HG02571 (cell line): ENCODE measurements around the gene IRX1.

Experiments
- ATAC-seq: cut with Tn5 transposase; IDR thresholded peaks from one replicate; pipeline ENCODE4 v1.9.1; 2021; ENCODE audit warnings: mild to moderate bottlenecking, moderate library complexity; ENCODE audit not compliant: unreplicated experiment

Gene IRX1

DNA sequence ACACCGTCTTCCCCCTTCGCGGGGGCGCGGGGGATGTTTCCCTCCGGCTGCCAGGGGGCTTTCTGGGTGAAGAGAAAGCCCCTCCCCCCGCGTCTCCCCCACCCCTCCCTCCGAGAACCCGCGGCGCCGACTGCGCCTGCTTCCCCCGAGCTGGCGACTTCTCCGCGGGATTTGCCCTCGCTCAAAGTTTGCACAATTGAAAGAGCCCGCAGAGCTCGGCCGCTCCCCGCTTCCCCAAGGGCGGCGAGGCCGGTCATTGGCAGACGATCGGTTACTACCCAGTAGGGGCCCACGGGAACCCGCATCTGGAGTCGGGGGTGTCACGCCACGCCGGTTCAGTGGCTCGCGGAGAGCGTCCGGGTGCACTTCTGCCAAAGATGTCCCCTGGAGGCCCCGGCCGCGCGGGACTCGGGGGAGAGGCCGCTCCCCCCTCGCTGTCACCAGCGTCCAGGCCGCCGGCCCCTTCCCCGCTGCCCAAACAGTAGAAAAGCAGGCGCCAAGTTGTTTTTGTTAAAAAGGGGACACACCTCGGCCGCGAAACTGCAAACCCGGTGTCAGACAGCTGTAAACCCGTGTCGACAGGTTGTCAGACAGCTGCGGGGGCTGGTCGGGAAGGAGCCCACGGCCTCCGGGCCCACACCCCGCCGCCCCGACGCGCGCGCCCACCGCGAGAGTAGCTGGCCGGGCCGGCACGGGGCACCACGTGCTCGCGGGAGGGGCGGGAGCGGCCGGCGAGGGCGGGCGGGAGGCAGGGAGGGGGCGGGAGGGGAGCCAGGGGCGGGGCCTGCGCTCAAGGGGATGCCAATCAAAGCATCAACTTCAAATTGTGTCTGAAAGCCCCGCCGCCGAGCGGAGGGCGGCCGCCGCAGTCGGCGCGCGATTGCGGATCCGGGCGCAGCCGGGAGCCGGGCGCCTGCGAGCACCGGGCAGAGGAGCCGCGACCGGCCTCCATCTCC lies at the start of gene IRX1:
IRX1 (plus strand) TSS at position 827 of the 956 bp plus-strand sequence. CDS start 274 bp downstream, outside the sequence.
- no peak for ATAC-seq

DNA sequence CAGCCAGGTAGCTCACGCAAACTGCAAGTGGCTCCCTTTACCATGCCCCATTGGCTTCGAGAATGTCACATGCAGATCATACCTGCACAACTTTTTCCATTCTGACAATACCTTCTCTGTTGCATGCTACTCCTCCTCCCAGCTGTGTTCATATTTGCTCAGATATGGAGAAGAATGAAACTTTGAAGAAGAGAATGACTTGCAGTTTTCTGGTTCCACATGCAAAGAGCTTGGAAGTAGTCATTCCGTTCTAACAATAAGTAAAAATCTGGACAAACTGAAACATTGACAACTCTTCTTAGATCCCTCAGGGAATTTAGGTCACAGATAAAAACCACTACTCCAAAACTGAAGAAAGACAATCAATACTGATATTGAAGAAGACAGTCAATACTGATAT lies 49.6 kb upstream of the IRX1 start:
- no peak for ATAC-seq

GRCh38 chr5:3564116-3564515 lies 31.5 kb upstream of the IRX1 start:
- no peak for ATAC-seq

GRCh38 chr5:3564827-3565518 lies 30.7 kb upstream of the IRX1 start:
- ATAC-seq = no peak

GRCh38 chr5:3584724-3585531 lies 10.7 kb upstream of the IRX1 start:
- ATAC-seq = no peak

- ATAC-seq = no peak
Observed at GRCh38 chr5:3590161-3590966, 5.3 kb upstream of the IRX1 start.

- ATAC-seq = no peak
Observed at GRCh38 chr5:3590967-3591900, 4.4 kb upstream of the IRX1 start.

DNA sequence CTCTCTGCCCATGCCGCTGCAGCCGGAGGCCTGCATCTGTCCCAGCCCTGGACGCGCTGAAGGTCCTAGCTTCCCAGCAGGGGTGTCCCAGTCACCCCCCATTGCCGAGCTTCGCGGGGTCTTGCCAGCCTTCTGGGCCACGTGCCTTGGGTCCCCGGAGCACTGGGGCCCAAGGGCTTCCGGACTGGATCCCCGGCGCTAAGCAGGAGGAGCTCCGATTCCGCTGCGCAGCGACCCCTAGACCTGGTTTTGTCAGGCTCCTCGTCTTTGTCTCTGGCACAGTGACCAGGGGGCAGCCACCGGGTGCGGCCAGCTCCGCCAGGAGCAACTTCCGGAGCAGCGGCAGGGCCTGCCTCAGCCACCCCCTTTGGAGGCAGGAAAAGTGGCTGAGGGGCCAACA lies 3.3 kb upstream of the IRX1 start:
- ATAC-seq = no peak

GRCh38 chr5:3593771-3594509 lies 1.7 kb upstream of the IRX1 start:
- no peak for ATAC-seq

GRCh38 chr5:3594510-3595005 lies 1.1 kb upstream of the IRX1 start:
- ATAC-seq = no peak

- ATAC-seq = no peak
Observed at GRCh38 chr5:3596261-3596825, 711 bp downstream of the IRX1 start.

GRCh38 chr5:3596857-3597166 lies 1.2 kb downstream of the IRX1 start:
- no peak for ATAC-seq

- ATAC-seq = no peak
Observed at GRCh38 chr5:3597167-3598007, 1.8 kb downstream of the IRX1 start.

- no peak for ATAC-seq
Observed at GRCh38 chr5:3598207-3598606, 2.6 kb downstream of the IRX1 start.

DNA sequence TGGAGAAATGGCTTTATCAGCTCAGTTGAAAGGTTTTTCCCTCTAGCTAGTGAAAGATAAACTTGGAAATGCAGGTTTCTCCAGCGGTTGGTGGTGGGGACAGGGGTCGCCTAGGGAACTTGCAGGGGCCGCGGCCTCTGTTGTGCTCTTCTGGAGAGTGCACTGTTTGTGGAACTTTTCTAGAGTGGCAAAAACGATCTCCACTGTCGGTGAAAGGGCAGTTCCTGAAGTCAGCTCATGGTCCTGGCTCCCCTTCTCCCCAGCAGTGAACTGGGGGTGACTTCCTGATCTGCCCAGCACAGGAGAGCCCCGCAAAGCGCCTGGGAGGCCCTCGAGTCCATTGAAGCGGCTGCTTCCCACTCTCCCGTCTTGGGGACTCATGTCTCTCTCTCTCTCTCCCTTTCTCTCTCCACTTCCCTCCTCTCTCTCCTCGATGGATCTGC lies 3.2 kb downstream of the IRX1 start:
- ATAC-seq = no peak

DNA sequence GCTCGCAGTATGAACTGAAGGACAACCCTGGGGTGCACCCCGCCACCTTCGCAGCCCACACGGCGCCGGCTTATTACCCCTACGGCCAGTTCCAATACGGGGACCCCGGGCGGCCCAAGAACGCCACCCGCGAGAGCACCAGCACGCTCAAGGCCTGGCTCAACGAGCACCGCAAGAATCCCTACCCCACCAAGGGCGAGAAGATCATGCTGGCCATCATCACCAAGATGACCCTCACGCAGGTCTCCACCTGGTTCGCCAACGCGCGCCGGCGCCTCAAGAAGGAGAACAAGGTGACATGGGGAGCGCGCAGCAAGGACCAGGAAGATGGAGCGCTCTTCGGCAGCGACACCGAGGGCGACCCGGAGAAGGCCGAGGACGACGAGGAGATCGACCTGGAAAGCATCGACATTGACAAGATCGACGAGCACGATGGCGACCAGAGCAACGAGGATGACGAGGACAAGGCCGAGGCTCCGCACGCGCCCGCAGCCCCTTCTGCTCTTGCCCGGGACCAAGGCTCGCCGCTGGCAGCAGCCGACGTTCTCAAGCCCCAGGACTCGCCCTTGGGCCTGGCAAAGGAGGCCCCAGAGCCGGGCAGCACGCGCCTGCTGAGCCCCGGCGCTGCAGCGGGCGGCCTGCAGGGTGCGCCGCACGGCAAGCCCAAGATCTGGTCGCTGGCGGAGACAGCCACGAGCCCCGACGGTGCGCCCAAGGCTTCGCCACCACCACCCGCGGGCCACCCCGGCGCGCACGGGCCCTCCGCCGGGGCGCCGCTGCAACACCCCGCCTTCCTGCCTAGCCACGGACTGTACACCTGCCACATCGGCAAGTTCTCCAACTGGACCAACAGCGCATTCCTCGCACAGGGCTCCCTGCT lies 3.8 kb downstream of the IRX1 start:
- ATAC-seq = no peak
